ENCODE results near the gene NLE1.

GRCh38 chr17:35081638-35082037, 60.5 kb downstream of the NLE1 start:
- TF ChIP-seq CTCF (IDR thresholded peaks at IDR 0.05) (no peak), SMC3 (IDR thresholded peaks at IDR 0.05; ENCODE audit: low read depth, low read length) (no peak), REST (IDR thresholded peaks at IDR 0.05; ENCODE audit: low read depth, low read length) (no peak), TCF12 (IDR thresholded peaks at IDR 0.05) (no peak), FOXJ3 (CRISPR knock-in tag; IDR thresholded peaks at IDR 0.05) (no peak), CHD2 (IDR thresholded peaks at IDR 0.05; ENCODE audit: low read length, partially characterized antibody) (no peak), FOSL2 (IDR thresholded peaks at IDR 0.05; ENCODE audit: borderline replicate concordance, low read depth) (no peak), MEF2A (IDR thresholded peaks at IDR 0.05; ENCODE audit: borderline replicate concordance, low read depth) (no peak), MXI1 (IDR thresholded peaks at IDR 0.05; ENCODE audit: low read depth, low read length) (no peak)

Measured in SK-N-SH (cell line).